IMR-90 (cell line): ENCODE results near the gene NTMT2. TPM values are rescaled to one million over a fixed set of nuclear protein-coding genes. Genes with fewer than 3 reads are reported as not detected.

ENCODE experiments used
- ATAC-seq: fragments of 200-7000 bp; cut with Tn5 transposase; 2 replicates; pipeline ENCODE4 v1.9.1; 2020; ENCODE audit warnings: low read depth, mild to moderate bottlenecking, moderate library complexity
- BruUV-seq: library from RNA; stranded (reverse); fragments of 400-500 nt; replicated peaks from 2 replicates; lab custom pipeline; 2021; lab: Mats Ljungman, UMichigan
- CTCF ChIA-PET: fragments of 300-600 bp; formaldehyde crosslinking; extraction: SDS; loops from one replicate; lab custom pipeline; 2021; ENCODE audit warnings: antibody characterized with exemption; lab: Yijun Ruan, JAX
- POLR2A ChIA-PET: fragments of 300-600 bp; sonication (Branson Sonifier 250); formaldehyde crosslinking; loops from one replicate; lab custom pipeline; 2022; ENCODE audit warnings: antibody characterized with exemption; ENCODE audit not compliant: unreplicated experiment; lab: Charles Lee
- DNase-seq: peaks from one replicate; pipeline ENCODE4 v3.0.0; 2013
- H2AFZ ChIP-seq: replicated peaks from 2 replicates; pipeline ENCODE3; 2013; ENCODE audit warnings: low read length, mild to moderate bottlenecking; ENCODE audit not compliant: poor library complexity
- H2AK5ac ChIP-seq: 2 replicates; pipeline ENCODE4 v1.6.1; 2013; ENCODE audit warnings: low read depth, low read length, inconsistent platforms
- H2AK9ac ChIP-seq: replicated peaks from 2 replicates; pipeline ENCODE3; 2013; ENCODE audit warnings: mild to moderate bottlenecking, low read depth, low read length, moderate library complexity; ENCODE audit not compliant: poor library complexity
- H2BK120ac ChIP-seq: 2 replicates; pipeline ENCODE4 v1.6.1; 2013; ENCODE audit warnings: low read depth, low read length, inconsistent platforms
- H2BK15ac ChIP-seq: 3 replicates; pipeline ENCODE4 v1.6.1; 2013; ENCODE audit warnings: low read depth, low read length, inconsistent platforms
- H2BK20ac ChIP-seq: 2 replicates; pipeline ENCODE4 v1.6.1; 2013; ENCODE audit warnings: low read depth, mild to moderate bottlenecking, inconsistent platforms, low read length, moderate library complexity
- H2BK5ac ChIP-seq: 2 replicates; pipeline ENCODE4 v1.6.1; 2013; ENCODE audit warnings: mild to moderate bottlenecking, low read depth, low read length, inconsistent platforms; ENCODE audit not compliant: poor library complexity, severe bottlenecking
- H3K14ac ChIP-seq: replicated peaks from 2 replicates; pipeline ENCODE4 v1.6.1; 2013; ENCODE audit warnings: low read depth, low read length, inconsistent platforms
- H3K18ac ChIP-seq: 2 replicates; pipeline ENCODE4 v1.6.1; 2013; ENCODE audit warnings: low read depth, low read length, control low read depth
- H3K23ac ChIP-seq: 2 replicates; pipeline ENCODE4 v1.6.1; 2013; ENCODE audit warnings: low read depth, low read length, inconsistent platforms
- H3K27ac ChIP-seq: 2 replicates; pipeline ENCODE4 v1.5.1; 2013; ENCODE audit warnings: mild to moderate bottlenecking, control low read depth, low read length; ENCODE audit not compliant: insufficient read depth
- H3K27me3 ChIP-seq: 2 replicates; pipeline ENCODE4 v1.6.1; 2013; ENCODE audit warnings: low read length; ENCODE audit not compliant: control insufficient read depth, insufficient read depth
- H3K36me3 ChIP-seq: 2 replicates; pipeline ENCODE4 v1.6.1; 2013; ENCODE audit warnings: low read length, mixed read lengths; ENCODE audit not compliant: control insufficient read depth, insufficient read depth
- H3K4ac ChIP-seq: 2 replicates; pipeline ENCODE4 v1.6.1; 2013; ENCODE audit warnings: low read depth, low read length, inconsistent platforms
- H3K4me1 ChIP-seq: 2 replicates; pipeline ENCODE4 v1.6.1; 2013; ENCODE audit warnings: low read length, mixed read lengths; ENCODE audit not compliant: control insufficient read depth, insufficient read depth
- H3K4me2 ChIP-seq: 2 replicates; pipeline ENCODE4 v1.6.1; 2013; ENCODE audit warnings: low read depth, mild to moderate bottlenecking, control low read depth, low read length, moderate library complexity
- H3K4me3 ChIP-seq: 2 replicates; pipeline ENCODE4 v1.5.1; 2013; ENCODE audit warnings: low read depth, mild to moderate bottlenecking, control low read depth, low read length, moderate library complexity; ENCODE audit not compliant: insufficient read depth
- H3K56ac ChIP-seq: 2 replicates; pipeline ENCODE4 v1.6.1; 2013; ENCODE audit warnings: low read length, inconsistent platforms; ENCODE audit not compliant: insufficient read depth; ENCODE audit errors: extremely low read depth
- H3K79me1 ChIP-seq, 2 experiments: 2 replicates each; pipeline ENCODE4 v1.6.1; 2013; ENCODE audit warnings: low read length in 2 of 2, inconsistent platforms in 1 of 2, low read depth in 1 of 2
- H3K9ac ChIP-seq: 2 replicates; pipeline ENCODE4 v1.6.1; 2013; ENCODE audit warnings: low read depth, low read length, control low read depth
- H3K9me1 ChIP-seq: 2 replicates; pipeline ENCODE4 v1.6.1; 2013; ENCODE audit warnings: low read length, inconsistent platforms; ENCODE audit not compliant: insufficient read depth
- H3K9me3 ChIP-seq: 2 replicates; pipeline ENCODE4 v1.6.1; 2013; ENCODE audit warnings: low read length; ENCODE audit not compliant: control insufficient read depth, insufficient read depth
- H4K20me1 ChIP-seq: 2 replicates; pipeline ENCODE4 v1.6.1; 2013; ENCODE audit warnings: low read length, inconsistent platforms; ENCODE audit not compliant: insufficient read depth
- H4K5ac ChIP-seq: 2 replicates; pipeline ENCODE4 v1.6.1; 2013; ENCODE audit warnings: mild to moderate bottlenecking, low read depth, low read length, control low read depth
- H4K8ac ChIP-seq, 2 experiments: 2 replicates each; pipeline ENCODE4 v1.6.1; 2013; ENCODE audit warnings: low read depth in 2 of 2, low read length in 2 of 2, control low read depth in 1 of 2, inconsistent platforms in 1 of 2
- H4K91ac ChIP-seq: 2 replicates; pipeline ENCODE4 v1.6.1; 2013; ENCODE audit warnings: low read depth, low read length, inconsistent platforms; ENCODE audit not compliant: insufficient read depth
- BHLHE40 ChIP-seq: fragments of 150-350 bp; IDR thresholded peaks from 2 replicates; pipeline ENCODE4 v1.6.1; 2016; ENCODE audit warnings: mild to moderate bottlenecking, low read depth, low read length
- CEBPB ChIP-seq: IDR thresholded peaks from 2 replicates; pipeline ENCODE4 v1.6.1; 2012; ENCODE audit warnings: low read depth, low read length, improper control_type of control experiment
- CHD1 ChIP-seq: IDR thresholded peaks from 2 replicates; pipeline ENCODE4 v1.6.1; 2012; ENCODE audit warnings: low read depth, low read length, improper control_type of control experiment
- FOS ChIP-seq: fragments of 150-350 bp; IDR thresholded peaks from 2 replicates; pipeline ENCODE4 v1.6.1; 2016; ENCODE audit warnings: low read depth, low read length
- MAFK ChIP-seq: IDR thresholded peaks from 2 replicates; pipeline ENCODE4 v1.6.1; 2012; ENCODE audit warnings: low read depth, low read length, improper control_type of control experiment
- MAZ ChIP-seq: IDR thresholded peaks from 2 replicates; pipeline ENCODE4 v1.6.1; 2012; ENCODE audit warnings: low read depth, mild to moderate bottlenecking, low read length, improper control_type of control experiment, moderate library complexity, borderline replicate concordance
- MXI1 ChIP-seq: IDR thresholded peaks from 2 replicates; pipeline ENCODE4 v1.6.1; 2012; ENCODE audit warnings: low read depth, mild to moderate bottlenecking, low read length, moderate library complexity, borderline replicate concordance
- NFE2L2 ChIP-seq: fragments of 150-350 bp; IDR thresholded peaks from 2 replicates; pipeline ENCODE4 v1.6.1; 2016; ENCODE audit warnings: low read depth, mild to moderate bottlenecking, low read length
- POLR2A ChIP-seq: IDR thresholded peaks from 2 replicates; pipeline ENCODE4 v1.6.1; 2012; ENCODE audit warnings: mild to moderate bottlenecking, low read depth, low read length
- RAD21 ChIP-seq: IDR thresholded peaks from 2 replicates; pipeline ENCODE4 v1.6.1; 2012; ENCODE audit warnings: low read length, improper control_type of control experiment
- RCOR1 ChIP-seq: IDR thresholded peaks from 2 replicates; pipeline ENCODE4 v1.6.1; 2012; ENCODE audit warnings: mild to moderate bottlenecking, low read length, improper control_type of control experiment; ENCODE audit not compliant: insufficient replicate concordance
- RFX5 ChIP-seq: IDR thresholded peaks from 2 replicates; pipeline ENCODE4 v1.8.0; 2012; ENCODE audit warnings: low read depth, mild to moderate bottlenecking, low read length, moderate library complexity
- SMC3 ChIP-seq: fragments of 150-350 bp; IDR thresholded peaks from 2 replicates; pipeline ENCODE4 v1.6.1; 2016; ENCODE audit warnings: low read depth, mild to moderate bottlenecking, antibody characterized with exemption, low read length, moderate library complexity
- dilution Hi-C: fragments of 300-500 bp; cut with HindIII; formaldehyde crosslinking; loops from one replicate; pipeline ENCODE4 v1.14.3; 2018; ENCODE audit warnings: low sequenced_read_pairs; ENCODE audit not compliant: unreplicated experiment
- in situ Hi-C: fragments of 300-500 bp; cut with MboI; formaldehyde crosslinking; loops from 3 replicates; pipeline ENCODE4 v1.14.3; 2019; ENCODE audit warnings: low sequenced_read_pairs, inconsistent platforms, mixed read lengths
- intact Hi-C: fragments of 100-400 bp; cut with micrococcal nuclease; formaldehyde crosslinking; loops from 2 replicates; pipeline ENCODE4 v1.10.0; 2022
- polyA plus RNA-seq, 3 experiments: library from polyadenylated mRNA; depleted of rRNA; stranded (reverse); fragments of >200 nt; gene quantifications; 2 replicates each; pipeline ENCODE4 v1.2.3, GENCODE V29; 2012; ENCODE audit warnings: low replicate concordance in 1 of 3
- total RNA-seq: library from RNA; depleted of rRNA; stranded (reverse); fragments of >200 nt; gene quantifications from 2 replicates; pipeline ENCODE4 v1.2.3, GENCODE V29; 2012
- TF ChIP-seq, protein P1 (sequence below): conservative IDR thresholded peaks from 2 replicates; pipeline ENCODE4 v1.5.1; 2012; ENCODE audit warnings: mild to moderate bottlenecking, low read depth, low read length, improper control_type of control experiment
- TF ChIP-seq, protein P2 (sequence below): fragments of 150-350 bp; IDR thresholded peaks from 2 replicates; pipeline ENCODE4 v1.6.1; 2016; ENCODE audit warnings: low read depth, mild to moderate bottlenecking, low read length, moderate library complexity, borderline replicate concordance
- TF ChIP-seq, protein P3 (sequence below): fragments of 150-350 bp; IDR thresholded peaks from 2 replicates; pipeline ENCODE4 v1.6.1; 2017; ENCODE audit warnings: mild to moderate bottlenecking, antibody characterized with exemption, low read length, low read depth

Gene NTMT2
- total and polyA plus RNA-seq, 2 of the 4 experiments (the other 2 are of a cell fraction) = not detected

DNA sequence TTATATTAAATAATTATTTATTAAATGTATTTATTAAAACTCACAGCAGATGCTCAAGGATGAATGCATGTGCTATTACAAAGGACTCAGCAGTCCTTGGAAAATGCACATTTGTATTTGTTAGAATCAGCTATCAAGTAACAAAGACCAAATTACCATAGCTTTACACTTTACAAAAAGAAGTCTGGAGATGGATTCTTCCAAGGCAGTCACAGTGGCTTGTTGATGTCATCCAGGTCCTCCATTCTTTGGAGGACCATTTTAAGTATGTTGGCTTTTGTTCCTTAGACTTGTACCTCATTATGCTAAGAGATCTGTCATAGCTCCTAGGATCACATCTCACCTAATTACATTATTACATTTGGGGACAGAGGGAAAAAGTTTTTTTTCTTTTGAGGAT, 63.4 kb downstream of the NTMT2 start:
- no peaks in the 10 kb centered on the region for H3K27me3 ChIP-seq
- no peak overlapping the region for H3K4me2 ChIP-seq
- H4K20me1 ChIP-seq = no peaks in the 10 kb centered on the region
- H3K18ac ChIP-seq = no peak overlapping the region
- H4K8ac ChIP-seq = no peak overlapping the region
- no peak overlapping the region for H2AK5ac ChIP-seq
- no peaks in the 10 kb centered on the region for H3K4me1 ChIP-seq
- intact Hi-C loops (no loop called here), in situ Hi-C loops (no loop called here), dilution Hi-C loops (no loop called here)
- H2BK20ac ChIP-seq = no peak overlapping the region
- H3K36me3 ChIP-seq = no peaks in the 10 kb centered on the region
- H3K4ac ChIP-seq = no peak overlapping the region
- H3K9me1 ChIP-seq = no peaks in the 10 kb centered on the region
- H2BK5ac ChIP-seq = no peak overlapping the region
- H3K23ac ChIP-seq = no peak overlapping the region
- no peak overlapping the region for H3K9ac ChIP-seq
- ChIA-PET CTCF (no interaction called here), POLR2A (interaction anchor here (0.5 kb wide), 1 partner anchor 65 kb away, joined by 3 read pairs; no protein-coding TSS in a partner anchor)
- H2BK120ac ChIP-seq = no peak overlapping the region
- H3K4me3 ChIP-seq = no peak overlapping the region
- H2BK15ac ChIP-seq = no peak overlapping the region
- H3K56ac ChIP-seq = no peak overlapping the region
- no peak overlapping the region for H2AFZ ChIP-seq
- ATAC-seq (no peak), DNase-seq (no peak)
- BruUV-seq = no TSS peak
- no peak overlapping the region for H4K5ac ChIP-seq
- no peaks in the 10 kb centered on the region for H3K9me3 ChIP-seq
- H3K79me1 ChIP-seq = no peaks in the 10 kb centered on the region
- no peak overlapping the region for H4K91ac ChIP-seq
- no peak overlapping the region for H2AK9ac ChIP-seq
- TF ChIP-seq SMC3 (no peak), MAFK (no peak), POLR2A (no peak), MAZ (no peak), MXI1 (no peak), NFE2L2 (no peak), FOS (no peak), RFX5 (no peak), CEBPB (no peak), BHLHE40 (no peak), RAD21 (no peak), RCOR1 (no peak), CHD1 (no peak)
- TF ChIP-seq, protein P1, sequence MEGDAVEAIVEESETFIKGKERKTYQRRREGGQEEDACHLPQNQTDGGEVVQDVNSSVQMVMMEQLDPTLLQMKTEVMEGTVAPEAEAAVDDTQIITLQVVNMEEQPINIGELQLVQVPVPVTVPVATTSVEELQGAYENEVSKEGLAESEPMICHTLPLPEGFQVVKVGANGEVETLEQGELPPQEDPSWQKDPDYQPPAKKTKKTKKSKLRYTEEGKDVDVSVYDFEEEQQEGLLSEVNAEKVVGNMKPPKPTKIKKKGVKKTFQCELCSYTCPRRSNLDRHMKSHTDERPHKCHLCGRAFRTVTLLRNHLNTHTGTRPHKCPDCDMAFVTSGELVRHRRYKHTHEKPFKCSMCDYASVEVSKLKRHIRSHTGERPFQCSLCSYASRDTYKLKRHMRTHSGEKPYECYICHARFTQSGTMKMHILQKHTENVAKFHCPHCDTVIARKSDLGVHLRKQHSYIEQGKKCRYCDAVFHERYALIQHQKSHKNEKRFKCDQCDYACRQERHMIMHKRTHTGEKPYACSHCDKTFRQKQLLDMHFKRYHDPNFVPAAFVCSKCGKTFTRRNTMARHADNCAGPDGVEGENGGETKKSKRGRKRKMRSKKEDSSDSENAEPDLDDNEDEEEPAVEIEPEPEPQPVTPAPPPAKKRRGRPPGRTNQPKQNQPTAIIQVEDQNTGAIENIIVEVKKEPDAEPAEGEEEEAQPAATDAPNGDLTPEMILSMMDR = no peak
- TF ChIP-seq, protein P2, sequence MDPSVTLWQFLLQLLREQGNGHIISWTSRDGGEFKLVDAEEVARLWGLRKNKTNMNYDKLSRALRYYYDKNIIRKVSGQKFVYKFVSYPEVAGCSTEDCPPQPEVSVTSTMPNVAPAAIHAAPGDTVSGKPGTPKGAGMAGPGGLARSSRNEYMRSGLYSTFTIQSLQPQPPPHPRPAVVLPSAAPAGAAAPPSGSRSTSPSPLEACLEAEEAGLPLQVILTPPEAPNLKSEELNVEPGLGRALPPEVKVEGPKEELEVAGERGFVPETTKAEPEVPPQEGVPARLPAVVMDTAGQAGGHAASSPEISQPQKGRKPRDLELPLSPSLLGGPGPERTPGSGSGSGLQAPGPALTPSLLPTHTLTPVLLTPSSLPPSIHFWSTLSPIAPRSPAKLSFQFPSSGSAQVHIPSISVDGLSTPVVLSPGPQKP = no peak
- TF ChIP-seq, protein P3, sequence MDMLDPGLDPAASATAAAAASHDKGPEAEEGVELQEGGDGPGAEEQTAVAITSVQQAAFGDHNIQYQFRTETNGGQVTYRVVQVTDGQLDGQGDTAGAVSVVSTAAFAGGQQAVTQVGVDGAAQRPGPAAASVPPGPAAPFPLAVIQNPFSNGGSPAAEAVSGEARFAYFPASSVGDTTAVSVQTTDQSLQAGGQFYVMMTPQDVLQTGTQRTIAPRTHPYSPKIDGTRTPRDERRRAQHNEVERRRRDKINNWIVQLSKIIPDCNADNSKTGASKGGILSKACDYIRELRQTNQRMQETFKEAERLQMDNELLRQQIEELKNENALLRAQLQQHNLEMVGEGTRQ = no peak
- no peak overlapping the region for H3K14ac ChIP-seq
- H3K27ac ChIP-seq = no peak overlapping the region
